ENCODE measurements around the gene MEGF6.

The MEGF6 gene

GRCh38 chr1:3595949-3596348 is 15.4 kb downstream of the MEGF6 start:
- H3K4me3 ChIP-seq (replicated peaks; ENCODE audit: low read depth, low read length) = no peak overlapping the region
- TF ChIP-seq CTCF (IDR thresholded peaks at IDR 0.05; ENCODE audit: low read depth, low read length, missing control alignments) = no peak
- DNase-seq (ENCODE audit: extremely low read depth, low read depth) = no peak

GRCh38 chr1:3594706-3595377 is 16.5 kb downstream of the MEGF6 start:
- TF ChIP-seq CTCF (IDR thresholded peaks at IDR 0.05; ENCODE audit: low read depth, low read length, missing control alignments) = no peak
- no peak for DNase-seq (ENCODE audit: extremely low read depth, low read depth)
- H3K4me3 ChIP-seq (replicated peaks; ENCODE audit: low read depth, low read length) = no peak overlapping the region

- no peak for TF ChIP-seq CTCF (IDR thresholded peaks at IDR 0.05; ENCODE audit: low read depth, low read length, missing control alignments)
- H3K4me3 ChIP-seq (replicated peaks; ENCODE audit: low read depth, low read length) = no peak overlapping the region
- no peak for DNase-seq (ENCODE audit: extremely low read depth, low read depth)
These were observed 17.6 kb downstream of the MEGF6 start for GRCh38 chr1:3593745-3594144.

- H3K4me3 ChIP-seq (replicated peaks; ENCODE audit: low read depth, low read length) = no peak overlapping the region
- no peak for TF ChIP-seq CTCF (IDR thresholded peaks at IDR 0.05; ENCODE audit: low read depth, low read length, missing control alignments)
- DNase-seq (ENCODE audit: extremely low read depth, low read depth) = no peak
These were observed 18.0 kb downstream of the MEGF6 start for GRCh38 chr1:3593334-3593733.

GRCh38 chr1:3590951-3591865 is 20.1 kb downstream of the MEGF6 start:
- no peak for DNase-seq (ENCODE audit: extremely low read depth, low read depth)
- TF ChIP-seq CTCF (IDR thresholded peaks at IDR 0.05; ENCODE audit: low read depth, low read length, missing control alignments) = no peak
- H3K4me3 ChIP-seq (replicated peaks; ENCODE audit: low read depth, low read length) = no peak overlapping the region

- no peak overlapping the region for H3K4me3 ChIP-seq (replicated peaks; ENCODE audit: low read depth, low read length)
- no peak for DNase-seq (ENCODE audit: extremely low read depth, low read depth)
- no peak for TF ChIP-seq CTCF (IDR thresholded peaks at IDR 0.05; ENCODE audit: low read depth, low read length, missing control alignments)
These were observed 21.1 kb downstream of the MEGF6 start for GRCh38 chr1:3590139-3590763.

Data from HFF-Myc (cell line).